OCI-LY1 (cell line): Measurements from ENCODE around the gene RNF13.

Source experiments
- H2AFZ ChIP-seq: fragments of 200-600 bp; sonication (generic), shearing (Covaris generic); 2 replicates; pipeline ENCODE4 v1.6.0; 2014; ENCODE audit warnings: antibody characterized with exemption, mild to moderate bottlenecking, low read length
- H3F3A ChIP-seq: fragments of 200-600 bp; sonication (generic), shearing (Covaris generic); 2 replicates; pipeline ENCODE4 v1.6.0; 2014; ENCODE audit warnings: mild to moderate bottlenecking, antibody characterized with exemption, low read length, moderate library complexity; ENCODE audit not compliant: insufficient read depth
- H3K27ac ChIP-seq: fragments of 200-600 bp; sonication (generic); 2 replicates; pipeline ENCODE4 v1.5.1; 2014; ENCODE audit warnings: low read length, mixed run types, mild to moderate bottlenecking, low read depth; ENCODE audit not compliant: poor library complexity, severe bottlenecking
- H3K27me3 ChIP-seq: fragments of 200-600 bp; sonication (generic); 2 replicates; pipeline ENCODE4 v1.6.0; 2014; ENCODE audit warnings: antibody characterized with exemption, mild to moderate bottlenecking, low read length, moderate library complexity; ENCODE audit not compliant: insufficient read depth
- H3K36me3 ChIP-seq: fragments of 200-600 bp; sonication (generic); 2 replicates; pipeline ENCODE4 v1.6.1; 2014; ENCODE audit warnings: mild to moderate bottlenecking, antibody characterized with exemption, low read length, moderate library complexity, mixed read lengths; ENCODE audit not compliant: insufficient read depth
- H3K4me1 ChIP-seq: fragments of 200-600 bp; sonication (generic); 2 replicates; pipeline ENCODE4 v1.5.1; 2014; ENCODE audit warnings: mild to moderate bottlenecking, low read length, moderate library complexity; ENCODE audit not compliant: insufficient read depth, severe bottlenecking
- H3K4me2 ChIP-seq: fragments of 200-600 bp; sonication (generic), shearing (Covaris generic); 2 replicates; pipeline ENCODE4 v1.6.1; 2014; ENCODE audit warnings: low read length
- H3K4me3 ChIP-seq: fragments of 200-600 bp; sonication (generic); 2 replicates; pipeline ENCODE4 v1.5.1; 2014; ENCODE audit warnings: low read length, low read depth, mild to moderate bottlenecking, mixed read lengths; ENCODE audit not compliant: poor library complexity, severe bottlenecking
- H3K79me2 ChIP-seq: fragments of 200-600 bp; shearing (Covaris generic); 2 replicates; pipeline ENCODE4 v1.6.1; 2016; ENCODE audit warnings: mixed run types, low read length, mixed read lengths; ENCODE audit not compliant: insufficient read depth
- H3K9ac ChIP-seq: fragments of 200-600 bp; sonication (generic), shearing (Covaris generic); 2 replicates; pipeline ENCODE4 v1.6.1; 2014; ENCODE audit warnings: mild to moderate bottlenecking, low read length, mixed read lengths
- H3K9me2 ChIP-seq: fragments of 200-600 bp; sonication (generic), shearing (Covaris generic); 2 replicates; pipeline ENCODE4 v1.6.1; 2014; ENCODE audit warnings: low read depth, mild to moderate bottlenecking, low read length, mixed read lengths
- H3K9me3 ChIP-seq: fragments of 200-600 bp; shearing (Covaris generic); 2 replicates; pipeline ENCODE4 v1.6.1; 2014; ENCODE audit warnings: low read length, mixed read lengths
- H4K20me1 ChIP-seq: fragments of 200-600 bp; sonication (generic), shearing (Covaris generic); 2 replicates; pipeline ENCODE4 v1.6.0; 2016; ENCODE audit warnings: mild to moderate bottlenecking, low read length; ENCODE audit not compliant: insufficient read depth
- EZH2 ChIP-seq: fragments of 200-600 bp; sonication (generic), shearing (Covaris generic); IDR thresholded peaks from 2 replicates; pipeline ENCODE4 v1.8.0; 2017; ENCODE audit warnings: borderline replicate concordance, mixed run types, mild to moderate bottlenecking, antibody characterized with exemption, low read length, moderate library complexity, mixed read lengths
- TF ChIP-seq, protein P1 (sequence below): fragments of 200-600 bp; sonication (generic), shearing (Covaris generic); IDR thresholded peaks from 2 replicates; pipeline ENCODE4 v1.5.1; 2017; ENCODE audit warnings: mild to moderate bottlenecking, antibody characterized with exemption, low read length, moderate library complexity, mixed read lengths

The RNF13 gene

DNA sequence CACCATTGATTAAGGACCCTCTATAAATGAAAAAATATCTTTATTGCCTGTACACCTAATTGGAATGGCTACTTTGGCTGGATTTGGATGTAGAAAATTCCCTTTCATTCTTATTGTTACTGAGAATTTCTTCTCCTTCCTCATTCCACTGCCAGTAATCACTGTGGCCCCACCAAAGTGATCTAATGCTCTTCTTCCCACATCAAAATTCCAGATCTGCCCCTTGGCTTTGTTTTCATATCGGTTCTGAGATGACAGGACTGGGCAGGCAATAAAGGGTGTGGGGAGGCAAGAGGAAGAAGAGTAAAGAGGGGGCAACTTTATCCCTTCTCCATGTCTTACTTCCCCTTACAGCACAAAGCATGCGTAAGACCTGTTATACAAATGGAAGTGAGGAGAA is 22.7 kb upstream of the RNF13 start:
- H3K4me1 ChIP-seq: no peaks in the 10 kb centered on the region
- no peaks in the 10 kb centered on the region for H3K79me2 ChIP-seq
- H2AFZ ChIP-seq: no peak overlapping the region
- H3K9me2 ChIP-seq: no peaks in the 10 kb centered on the region
- H3K27ac ChIP-seq: no peak overlapping the region
- no peaks in the 10 kb centered on the region for H3K36me3 ChIP-seq
- no peak overlapping the region for H3K4me3 ChIP-seq
- H3K9me3 ChIP-seq: no peaks in the 10 kb centered on the region
- H3K9ac ChIP-seq: no peak overlapping the region
- no peak overlapping the region for H3K4me2 ChIP-seq
- H4K20me1 ChIP-seq: no peaks in the 10 kb centered on the region
- H3K27me3 ChIP-seq: 0 out of 2 replicates have a peak, but pooled peaks cover 4% of the 10 kb centered on the region
- no peaks in the 10 kb centered on the region for H3F3A ChIP-seq
- TF ChIP-seq, protein P1, sequence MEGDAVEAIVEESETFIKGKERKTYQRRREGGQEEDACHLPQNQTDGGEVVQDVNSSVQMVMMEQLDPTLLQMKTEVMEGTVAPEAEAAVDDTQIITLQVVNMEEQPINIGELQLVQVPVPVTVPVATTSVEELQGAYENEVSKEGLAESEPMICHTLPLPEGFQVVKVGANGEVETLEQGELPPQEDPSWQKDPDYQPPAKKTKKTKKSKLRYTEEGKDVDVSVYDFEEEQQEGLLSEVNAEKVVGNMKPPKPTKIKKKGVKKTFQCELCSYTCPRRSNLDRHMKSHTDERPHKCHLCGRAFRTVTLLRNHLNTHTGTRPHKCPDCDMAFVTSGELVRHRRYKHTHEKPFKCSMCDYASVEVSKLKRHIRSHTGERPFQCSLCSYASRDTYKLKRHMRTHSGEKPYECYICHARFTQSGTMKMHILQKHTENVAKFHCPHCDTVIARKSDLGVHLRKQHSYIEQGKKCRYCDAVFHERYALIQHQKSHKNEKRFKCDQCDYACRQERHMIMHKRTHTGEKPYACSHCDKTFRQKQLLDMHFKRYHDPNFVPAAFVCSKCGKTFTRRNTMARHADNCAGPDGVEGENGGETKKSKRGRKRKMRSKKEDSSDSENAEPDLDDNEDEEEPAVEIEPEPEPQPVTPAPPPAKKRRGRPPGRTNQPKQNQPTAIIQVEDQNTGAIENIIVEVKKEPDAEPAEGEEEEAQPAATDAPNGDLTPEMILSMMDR: no peak
- TF ChIP-seq EZH2: no peak

DNA sequence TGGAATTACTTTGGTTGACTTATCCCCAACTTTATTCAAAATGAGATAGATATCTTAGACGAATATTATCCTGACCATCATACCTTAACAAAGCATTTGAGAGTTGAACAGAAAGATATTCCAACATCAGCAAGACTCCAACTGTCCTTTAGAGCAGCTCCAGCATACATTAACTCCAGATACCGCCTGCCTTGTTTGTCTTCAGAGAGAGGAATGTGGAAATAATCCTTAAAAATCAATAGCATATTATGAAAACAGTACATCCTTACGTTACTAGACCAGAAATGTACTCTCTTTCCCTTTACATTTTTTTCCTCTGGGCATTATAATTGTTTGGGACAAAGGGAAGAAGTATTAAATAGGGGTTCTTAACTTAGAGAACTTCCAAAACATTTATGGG is 22.3 kb upstream of the RNF13 start:
- H3F3A ChIP-seq: no peaks in the 10 kb centered on the region
- H3K9ac ChIP-seq: no peak overlapping the region
- no peak overlapping the region for H3K27ac ChIP-seq
- TF ChIP-seq, protein P1: no peak
- no peak for TF ChIP-seq EZH2
- no peak overlapping the region for H3K4me3 ChIP-seq
- H3K9me2 ChIP-seq: no peaks in the 10 kb centered on the region
- no peaks in the 10 kb centered on the region for H3K4me1 ChIP-seq
- H3K79me2 ChIP-seq: no peaks in the 10 kb centered on the region
- H3K4me2 ChIP-seq: no peak overlapping the region
- H2AFZ ChIP-seq: no peak overlapping the region
- no peaks in the 10 kb centered on the region for H3K9me3 ChIP-seq
- H4K20me1 ChIP-seq: no peaks in the 10 kb centered on the region
- H3K27me3 ChIP-seq: 0 out of 2 replicates have a peak, but pooled peaks cover 4% of the 10 kb centered on the region
- no peaks in the 10 kb centered on the region for H3K36me3 ChIP-seq

DNA sequence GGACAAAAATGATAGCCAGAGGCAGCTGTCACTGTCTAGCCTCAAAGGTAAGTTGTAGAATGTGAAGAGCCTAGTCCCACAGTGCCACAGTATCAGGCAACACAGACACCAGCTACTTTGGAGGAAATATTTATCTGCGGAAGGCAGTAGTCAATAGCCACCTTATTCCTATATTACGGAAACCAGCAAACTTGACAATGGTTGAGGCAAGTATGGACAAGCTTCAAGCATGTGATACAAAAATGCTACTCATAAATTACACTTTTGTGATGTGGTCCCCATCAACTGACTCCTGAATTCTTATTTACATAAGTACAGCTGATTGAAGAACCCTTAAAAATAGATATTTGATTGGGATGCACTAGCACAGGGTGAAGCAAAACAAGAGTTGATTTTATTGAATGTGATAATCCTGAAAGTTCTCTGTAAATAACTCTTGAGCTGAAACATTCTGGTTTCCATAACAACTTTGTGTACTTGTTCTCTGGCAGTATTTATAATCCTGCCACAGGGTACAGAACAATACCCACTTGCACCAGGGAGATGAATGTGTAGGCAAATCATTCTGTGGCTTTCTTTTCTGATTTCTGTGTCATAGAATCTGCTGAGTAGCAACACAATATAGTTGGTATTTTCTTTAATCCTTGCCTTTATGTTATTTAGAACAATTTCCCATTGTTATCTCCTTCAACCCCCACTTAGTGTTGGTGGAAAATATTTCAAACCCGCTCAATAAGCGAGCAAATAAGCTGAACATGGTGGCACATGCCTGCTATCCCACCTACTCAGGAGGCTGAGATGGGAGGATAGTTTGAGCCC is 20.4 kb upstream of the RNF13 start, which contains the start of gene ANKUB1:
TSS of gene ANKUB1 (minus strand) at position 103 of the 819 bp plus-strand sequence. CDS start 188 bp downstream, outside the sequence.
- Histone ChIP-seq H3K79me2 (no peaks in the 10 kb centered on the region), H3K9ac (no peak within 1 kb of the TSS), H3K36me3 (no peaks in the 10 kb centered on the region), H3K27ac (no peak within 1 kb of the TSS), H3K9me2 (no peaks in the 10 kb centered on the region), H3K27me3 (0 out of 2 replicates have a peak, but pooled peaks cover 4% of the 10 kb centered on the region), H3K4me2 (no peak within 1 kb of the TSS), H4K20me1 (no peaks in the 10 kb centered on the region), H2AFZ (no peak within 1 kb of the TSS), H3K4me3 (no peak within 1 kb of the TSS), H3K4me1 (no peaks in the 10 kb centered on the region), H3F3A (no peaks in the 10 kb centered on the region), H3K9me3 (no peaks in the 10 kb centered on the region)
- TF ChIP-seq, protein P1: no peak
